IMR-90 (cell line): ENCODE results near the gene CEP295NL. TPM values are rescaled to one million over a fixed set of nuclear protein-coding genes. Genes with fewer than 3 reads are reported as not detected.

Experiments used
- ATAC-seq: fragments of 200-7000 bp; cut with Tn5 transposase; 2 replicates; pipeline ENCODE4 v1.9.1; 2020; ENCODE audit warnings: low read depth, mild to moderate bottlenecking, moderate library complexity
- BruUV-seq: library from RNA; stranded (reverse); fragments of 400-500 nt; replicated peaks from 2 replicates; lab custom pipeline; 2021; lab: Mats Ljungman, UMichigan
- CTCF ChIA-PET: fragments of 300-600 bp; formaldehyde crosslinking; extraction: SDS; loops from one replicate; lab custom pipeline; 2021; ENCODE audit warnings: antibody characterized with exemption; lab: Yijun Ruan, JAX
- POLR2A ChIA-PET: fragments of 300-600 bp; sonication (Branson Sonifier 250); formaldehyde crosslinking; loops from one replicate; lab custom pipeline; 2022; ENCODE audit warnings: antibody characterized with exemption; ENCODE audit not compliant: unreplicated experiment; lab: Charles Lee
- DNase-seq: peaks from one replicate; pipeline ENCODE4 v3.0.0; 2013
- H2AFZ ChIP-seq: replicated peaks from 2 replicates; pipeline ENCODE3; 2013; ENCODE audit warnings: low read length, mild to moderate bottlenecking; ENCODE audit not compliant: poor library complexity
- H2AK5ac ChIP-seq: 2 replicates; pipeline ENCODE4 v1.6.1; 2013; ENCODE audit warnings: low read depth, low read length, inconsistent platforms
- H2AK9ac ChIP-seq: replicated peaks from 2 replicates; pipeline ENCODE3; 2013; ENCODE audit warnings: mild to moderate bottlenecking, low read depth, low read length, moderate library complexity; ENCODE audit not compliant: poor library complexity
- H2BK120ac ChIP-seq: 2 replicates; pipeline ENCODE4 v1.6.1; 2013; ENCODE audit warnings: low read depth, low read length, inconsistent platforms
- H2BK15ac ChIP-seq: 3 replicates; pipeline ENCODE4 v1.6.1; 2013; ENCODE audit warnings: low read depth, low read length, inconsistent platforms
- H2BK20ac ChIP-seq: 2 replicates; pipeline ENCODE4 v1.6.1; 2013; ENCODE audit warnings: low read depth, mild to moderate bottlenecking, inconsistent platforms, low read length, moderate library complexity
- H2BK5ac ChIP-seq: 2 replicates; pipeline ENCODE4 v1.6.1; 2013; ENCODE audit warnings: mild to moderate bottlenecking, low read depth, low read length, inconsistent platforms; ENCODE audit not compliant: poor library complexity, severe bottlenecking
- H3K14ac ChIP-seq: replicated peaks from 2 replicates; pipeline ENCODE4 v1.6.1; 2013; ENCODE audit warnings: low read depth, low read length, inconsistent platforms
- H3K18ac ChIP-seq: 2 replicates; pipeline ENCODE4 v1.6.1; 2013; ENCODE audit warnings: low read depth, low read length, control low read depth
- H3K23ac ChIP-seq: 2 replicates; pipeline ENCODE4 v1.6.1; 2013; ENCODE audit warnings: low read depth, low read length, inconsistent platforms
- H3K27ac ChIP-seq: 2 replicates; pipeline ENCODE4 v1.5.1; 2013; ENCODE audit warnings: mild to moderate bottlenecking, control low read depth, low read length; ENCODE audit not compliant: insufficient read depth
- H3K27me3 ChIP-seq: 2 replicates; pipeline ENCODE4 v1.6.1; 2013; ENCODE audit warnings: low read length; ENCODE audit not compliant: control insufficient read depth, insufficient read depth
- H3K36me3 ChIP-seq: 2 replicates; pipeline ENCODE4 v1.6.1; 2013; ENCODE audit warnings: low read length, mixed read lengths; ENCODE audit not compliant: control insufficient read depth, insufficient read depth
- H3K4ac ChIP-seq: 2 replicates; pipeline ENCODE4 v1.6.1; 2013; ENCODE audit warnings: low read depth, low read length, inconsistent platforms
- H3K4me1 ChIP-seq: 2 replicates; pipeline ENCODE4 v1.6.1; 2013; ENCODE audit warnings: low read length, mixed read lengths; ENCODE audit not compliant: control insufficient read depth, insufficient read depth
- H3K4me2 ChIP-seq: 2 replicates; pipeline ENCODE4 v1.6.1; 2013; ENCODE audit warnings: low read depth, mild to moderate bottlenecking, control low read depth, low read length, moderate library complexity
- H3K4me3 ChIP-seq: 2 replicates; pipeline ENCODE4 v1.5.1; 2013; ENCODE audit warnings: low read depth, mild to moderate bottlenecking, control low read depth, low read length, moderate library complexity; ENCODE audit not compliant: insufficient read depth
- H3K56ac ChIP-seq: 2 replicates; pipeline ENCODE4 v1.6.1; 2013; ENCODE audit warnings: low read length, inconsistent platforms; ENCODE audit not compliant: insufficient read depth; ENCODE audit errors: extremely low read depth
- H3K79me1 ChIP-seq, 2 experiments: 2 replicates each; pipeline ENCODE4 v1.6.1; 2013; ENCODE audit warnings: low read length in 2 of 2, inconsistent platforms in 1 of 2, low read depth in 1 of 2
- H3K9ac ChIP-seq: 2 replicates; pipeline ENCODE4 v1.6.1; 2013; ENCODE audit warnings: low read depth, low read length, control low read depth
- H3K9me1 ChIP-seq: 2 replicates; pipeline ENCODE4 v1.6.1; 2013; ENCODE audit warnings: low read length, inconsistent platforms; ENCODE audit not compliant: insufficient read depth
- H3K9me3 ChIP-seq: 2 replicates; pipeline ENCODE4 v1.6.1; 2013; ENCODE audit warnings: low read length; ENCODE audit not compliant: control insufficient read depth, insufficient read depth
- H4K20me1 ChIP-seq: 2 replicates; pipeline ENCODE4 v1.6.1; 2013; ENCODE audit warnings: low read length, inconsistent platforms; ENCODE audit not compliant: insufficient read depth
- H4K5ac ChIP-seq: 2 replicates; pipeline ENCODE4 v1.6.1; 2013; ENCODE audit warnings: mild to moderate bottlenecking, low read depth, low read length, control low read depth
- H4K8ac ChIP-seq, 2 experiments: 2 replicates each; pipeline ENCODE4 v1.6.1; 2013; ENCODE audit warnings: low read depth in 2 of 2, low read length in 2 of 2, control low read depth in 1 of 2, inconsistent platforms in 1 of 2
- H4K91ac ChIP-seq: 2 replicates; pipeline ENCODE4 v1.6.1; 2013; ENCODE audit warnings: low read depth, low read length, inconsistent platforms; ENCODE audit not compliant: insufficient read depth
- CEBPB ChIP-seq: IDR thresholded peaks from 2 replicates; pipeline ENCODE4 v1.6.1; 2012; ENCODE audit warnings: low read depth, low read length, improper control_type of control experiment
- CHD1 ChIP-seq: IDR thresholded peaks from 2 replicates; pipeline ENCODE4 v1.6.1; 2012; ENCODE audit warnings: low read depth, low read length, improper control_type of control experiment
- CTCF ChIP-seq: conservative IDR thresholded peaks from 2 replicates; pipeline ENCODE4 v1.5.1; 2012; ENCODE audit warnings: mild to moderate bottlenecking, low read depth, low read length, improper control_type of control experiment
- ELK1 ChIP-seq: fragments of 150-350 bp; IDR thresholded peaks from 2 replicates; pipeline ENCODE4 v1.6.1; 2016; ENCODE audit warnings: low read depth, mild to moderate bottlenecking, low read length, moderate library complexity, borderline replicate concordance
- FOS ChIP-seq: fragments of 150-350 bp; IDR thresholded peaks from 2 replicates; pipeline ENCODE4 v1.6.1; 2016; ENCODE audit warnings: low read depth, low read length
- MAZ ChIP-seq: IDR thresholded peaks from 2 replicates; pipeline ENCODE4 v1.6.1; 2012; ENCODE audit warnings: low read depth, mild to moderate bottlenecking, low read length, improper control_type of control experiment, moderate library complexity, borderline replicate concordance
- RAD21 ChIP-seq: IDR thresholded peaks from 2 replicates; pipeline ENCODE4 v1.6.1; 2012; ENCODE audit warnings: low read length, improper control_type of control experiment
- RCOR1 ChIP-seq: IDR thresholded peaks from 2 replicates; pipeline ENCODE4 v1.6.1; 2012; ENCODE audit warnings: mild to moderate bottlenecking, low read length, improper control_type of control experiment; ENCODE audit not compliant: insufficient replicate concordance
- RFX5 ChIP-seq: IDR thresholded peaks from 2 replicates; pipeline ENCODE4 v1.8.0; 2012; ENCODE audit warnings: low read depth, mild to moderate bottlenecking, low read length, moderate library complexity
- USF2 ChIP-seq: fragments of 150-350 bp; IDR thresholded peaks from 2 replicates; pipeline ENCODE4 v1.6.1; 2017; ENCODE audit warnings: mild to moderate bottlenecking, antibody characterized with exemption, low read length, low read depth
- WGBS, 2 experiments: methylation state at CpG; one replicate each; pipeline versions ENCODE4 v1.1.5 to v1.1.7; 2013; ENCODE audit warnings: missing lambda C conversion rate in 2 of 2; ENCODE audit not compliant: insufficient read length in 1 of 2; ENCODE audit errors: extremely low coverage in 2 of 2; 5-methylcytosine and 5-hydroxymethylcytosine counted together
- dilution Hi-C: fragments of 300-500 bp; cut with HindIII; formaldehyde crosslinking; loops from one replicate; pipeline ENCODE4 v1.14.3; 2018; ENCODE audit warnings: low sequenced_read_pairs; ENCODE audit not compliant: unreplicated experiment
- in situ Hi-C: fragments of 300-500 bp; cut with MboI; formaldehyde crosslinking; loops from 3 replicates; pipeline ENCODE4 v1.14.3; 2019; ENCODE audit warnings: low sequenced_read_pairs, inconsistent platforms, mixed read lengths
- intact Hi-C: fragments of 100-400 bp; cut with micrococcal nuclease; formaldehyde crosslinking; loops from 2 replicates; pipeline ENCODE4 v1.10.0; 2022
- polyA plus RNA-seq, 3 experiments: library from polyadenylated mRNA; depleted of rRNA; stranded (reverse); fragments of >200 nt; gene quantifications; 2 replicates each; pipeline ENCODE4 v1.2.3, GENCODE V29; 2012; ENCODE audit warnings: low replicate concordance in 1 of 3
- total RNA-seq: library from RNA; depleted of rRNA; stranded (reverse); fragments of >200 nt; gene quantifications from 2 replicates; pipeline ENCODE4 v1.2.3, GENCODE V29; 2012

Gene CEP295NL
- total and polyA plus RNA-seq, 2 of the 4 experiments (the other 2 are of a cell fraction), result 0.31 to 0.72 TPM

- TF ChIP-seq USF2, result no peak
- TF ChIP-seq RFX5, result no peak
- TF ChIP-seq CHD1, result no peak
- no peak for TF ChIP-seq MAZ
- TF ChIP-seq CTCF, result no peak
- TF ChIP-seq RCOR1, result no peak
- no peak for TF ChIP-seq ELK1
- no peak for TF ChIP-seq FOS
- no peak for TF ChIP-seq CEBPB
- TF ChIP-seq RAD21, result no peak
- DNase-seq (no peak), ATAC-seq (no peak)
- ChIA-PET POLR2A (no interaction called here), CTCF (no interaction called here)
- Histone ChIP-seq H3K27me3 (no peaks in the 10 kb centered on the region), H3K4me1 (peaks cover 22% of the 10 kb centered on the region), H3K9me1 (peaks cover 40% of the 10 kb centered on the region), H2AFZ (no peak overlapping the region), H3K23ac (no peak overlapping the region), H3K27ac (no peak overlapping the region), H4K8ac (no peak overlapping the region), H4K5ac (no peak overlapping the region), H3K14ac (no peak overlapping the region), H4K20me1 (peaks cover 89% of the 10 kb centered on the region), H3K4me2 (no peak overlapping the region), H2BK15ac (no peak overlapping the region), H3K79me1 (peaks cover 34 to 95% of the 10 kb centered on the region in 2 experiments), H2BK120ac (no peak overlapping the region), H3K56ac (no peak overlapping the region), H2AK5ac (no peak overlapping the region; the same call in 1 of the 2 replicates), H3K18ac (no peak overlapping the region), H2AK9ac (no peak overlapping the region), H3K9ac (no peak overlapping the region), H3K4me3 (no peak overlapping the region), H3K9me3 (no peaks in the 10 kb centered on the region), H3K36me3 (peaks cover 19% of the 10 kb centered on the region; the same call in 1 of the 2 replicates), H2BK20ac (no peak overlapping the region), H3K4ac (no peak overlapping the region), H2BK5ac (no peak overlapping the region), H4K91ac (no peak overlapping the region)
- no TSS peak for BruUV-seq
- 94% methylated on average over 14 of the region's 14 CpGs; no CpG with 5 or more reads in 1 of the 2 experiments for WGBS, 2 experiments
- intact Hi-C loops, result no loop called here
- in situ Hi-C loops, result no loop called here
- dilution Hi-C loops, result no loop called here
These were observed 10.9 kb downstream of the CEP295NL start for GRCh38 chr17:78892062-78892456.
